Heart left ventricle (tissue), 16 donors: ENCODE measurements around the gene PDE7B. TPM values are rescaled to one million over a fixed set of nuclear protein-coding genes. Genes with fewer than 3 reads are reported as not detected.

Source experiments
- ATAC-seq, 4 donors: fragments of 200-7000 bp; cut with Tn5 transposase; one replicate each; pipeline ENCODE4 v1.9.1; 2020 to 2022; ENCODE audit warnings: moderate library complexity in 4 of 4, mild to moderate bottlenecking in 3 of 4, moderate number of reproducible peaks in 1 of 4
- DNase-seq, 5 donors: peaks; one replicate each; pipeline ENCODE4 v3.0.0-alpha.2; 2020
- H3K27ac ChIP-seq, 12 donors: fragments of 200-600 bp; sonication (generic) in 4 of 12; one replicate each; pipeline versions ENCODE4 v1.5.0 to v1.8.0; 2016 to 2022; ENCODE audit warnings: mild to moderate bottlenecking in 2 of 12
- H3K27me3 ChIP-seq, 9 donors: fragments of 200-600 bp; sonication (generic) in 2 of 9; one replicate each; pipeline versions ENCODE4 v1.5.1 to v1.8.0; 2016 to 2022; ENCODE audit warnings: mild to moderate bottlenecking in 3 of 9
- H3K36me3 ChIP-seq, 9 donors: fragments of 200-600 bp; sonication (generic) in 2 of 9; one replicate each; pipeline versions ENCODE4 v1.5.0 to v1.8.0; 2018 to 2022; ENCODE audit warnings: mild to moderate bottlenecking in 2 of 9
- H3K4me1 ChIP-seq, 12 donors: fragments of 200-600 bp; sonication (generic) in 4 of 12; one replicate each; pipeline versions ENCODE4 v1.5.0 to v1.8.0; 2016 to 2022; ENCODE audit warnings: mild to moderate bottlenecking in 3 of 12
- H3K4me3 ChIP-seq, 12 donors: fragments of 200-600 bp; sonication (generic) in 4 of 12; one replicate each; pipeline versions ENCODE4 v1.5.0 to v1.8.0; 2017 to 2022; ENCODE audit warnings: mild to moderate bottlenecking in 9 of 12, moderate library complexity in 4 of 12
- H3K9me3 ChIP-seq, 12 donors: fragments of 200-600 bp; sonication (generic) in 4 of 12; one replicate each; pipeline versions ENCODE4 v1.5.0 to v1.8.0; 2016 to 2022; ENCODE audit warnings: mild to moderate bottlenecking in 1 of 12
- CTCF ChIP-seq, 12 donors: fragments of 200-600 bp; sonication (generic) in 4 of 12; IDR thresholded peaks; one replicate each; pipeline versions ENCODE4 v1.5.0 to v1.8.0; 2018 to 2022; ENCODE audit warnings: antibody characterized with exemption in 12 of 12, mild to moderate bottlenecking in 5 of 12
- POLR2A ChIP-seq, 2 donors: fragments of 450-650 bp; IDR thresholded peaks; one replicate each; pipeline ENCODE4 v1.6.1; 2017; ENCODE audit warnings: antibody characterized with exemption in 2 of 2, mild to moderate bottlenecking in 2 of 2, moderate library complexity in 2 of 2
- WGBS, 4 donors: extraction: QIAGEN DNeasy Blood & Tissue Kit in 2 of 4; methylation state at CpG; one replicate each; pipeline versions ENCODE4 v1.1.5 to v1.1.7; 2013 to 2018; 5-methylcytosine and 5-hydroxymethylcytosine counted together
- intact Hi-C, 10 donors: fragments of 100-400 bp; cut with DNase I; formaldehyde crosslinking; loops; one replicate each; pipeline versions ENCODE4 v1.11.1 to v1.14.2; 2022
- polyA plus RNA-seq, 2 donors: library from polyadenylated mRNA; stranded (reverse); fragments of 200-250 nt; gene quantifications; one replicate each; pipeline ENCODE4 v1.2.3, GENCODE V29; 2013
- total RNA-seq, 9 donors: library from RNA; depleted of rRNA in 2 of 9; stranded (reverse); fragments of >200 nt in 2 of 9; fragmentation: NEBNext Ultra II Directional in 3 of 9; extraction: Animal tissue kit (Norgen Biotek cat#: 25700) in 3 of 9; gene quantifications; one replicate each; pipeline versions ENCODE4 v1.1.0 to v1.2.4, GENCODE V29; 2016 to 2023
- donor health status: ischemic (EF 13 %, LVEDD 7.1; RV severe dilation, severe dysfunction).
- donor health status: healthy with polysubstance abuse.
- donor health status: DM: no; HTN: yes; CAD: no.
- donor health status: DM: no; HTN: no; CAD: no.
- donor health status: ischemic (EF 25% LVEDD 6.9; RV normal size, moderate dysfunction).
- donor health status: ischemic (EF 25% LVEDD 5.7; RV mildly dilated, moderate dysfunction).
- donor health status: healthy.
- donor health status: DM: yes; HTN: yes; CAD: no.
- donor health status: ischemic (EF 35%, LVEDD 5.7; RV mildly dilated, moderate dysfunction).
- donor health status: nonischemic (EF 11% LVEDD 7.7; RV severe dilation, severe dysfunction).
- donor health status: DM: yes; HTN: yes; CAD: no.
- donor health status: PGD.
- donor health status: ischemic (EF 29% LVEDD 5.4; RV normal size, mild dysfunction).
- donor health status: nonischemic (EF 23%, LVEDD 6.1; RV moderate dilation, normal function).

Gene PDE7B
- total and polyA plus RNA-seq, 11 donors: 4.4 to 29.1 (median 9.0) TPM

GRCh38 chr6:135815216-135815615, 36.3 kb upstream of the PDE7B start:
- no peaks in the 10 kb centered on the region for H3K36me3 ChIP-seq
- no peak overlapping the region for H3K4me3 ChIP-seq
- ATAC-seq (no peak), DNase-seq (no peak)
- peaks cover 0 to 10% (median 0%) of the 10 kb centered on the region in 9 donors for H3K27me3 ChIP-seq
- intact Hi-C loops: no loop called here
- TF ChIP-seq POLR2A (IDR thresholded peaks at IDR 0.05) (no peak), CTCF (IDR thresholded peaks at IDR 0.05) (no peak)
- no peak overlapping the region for H3K27ac ChIP-seq
- WGBS, 4 donors: 85 to 90% (median 88%) methylated on average over 4 of the region's 4 CpGs
- peaks cover 0 to 24% (median 16%) of the 10 kb centered on the region in 12 donors for H3K4me1 ChIP-seq
- no peaks in the 10 kb centered on the region for H3K9me3 ChIP-seq

- H3K27ac ChIP-seq: no peak overlapping the region
- 94 to 98% (median 96%) methylated on average over 2 of the region's 2 CpGs for WGBS, 4 donors
These were observed 34.5 kb upstream of the PDE7B start for GRCh38 chr6:135817035-135817434.

GRCh38 chr6:135819665-135820064, 31.8 kb upstream of the PDE7B start:
- no peaks in the 10 kb centered on the region for H3K9me3 ChIP-seq
- intact Hi-C loops: no loop called here
- no peak for DNase-seq

More at GRCh38 chr6:135817035-135817434, 34.5 kb upstream of the PDE7B start:
- ATAC-seq (no peak), DNase-seq (no peak)
- H3K4me3 ChIP-seq: no peak overlapping the region
- intact Hi-C loops: no loop called here
- peaks cover 0 to 9% (median 4%) of the 10 kb centered on the region in 12 donors for H3K4me1 ChIP-seq
- TF ChIP-seq POLR2A (IDR thresholded peaks at IDR 0.05): no peak
- TF ChIP-seq CTCF (IDR thresholded peaks at IDR 0.05): no peak
- H3K36me3 ChIP-seq: no peaks in the 10 kb centered on the region
- no peaks in the 10 kb centered on the region for H3K9me3 ChIP-seq
- peaks cover 0 to 10% (median 0%) of the 10 kb centered on the region in 9 donors for H3K27me3 ChIP-seq

GRCh38 chr6:135820340-135820739, 31.2 kb upstream of the PDE7B start:
- intact Hi-C loops: no loop called here
- ATAC-seq (peak in 2 of 4 donors; percentile 39 to 64), DNase-seq (peak in 4 of 5 donors; percentile 32 to 56 (median 36))
- peaks cover 0 to 10% (median 0%) of the 10 kb centered on the region in 9 donors for H3K27me3 ChIP-seq
- peaks cover 0 to 4% (median 0%) of the 10 kb centered on the region in 12 donors for H3K4me1 ChIP-seq
- no peaks in the 10 kb centered on the region for H3K9me3 ChIP-seq
- H3K4me3 ChIP-seq: no peak overlapping the region
- no peaks in the 10 kb centered on the region for H3K36me3 ChIP-seq
- H3K27ac ChIP-seq: peak overlapping the region in 1 of 12 donors; percentile 37
- no peak for TF ChIP-seq CTCF (IDR thresholded peaks at IDR 0.05)
- no peak for TF ChIP-seq POLR2A (IDR thresholded peaks at IDR 0.05)
- WGBS, 4 donors: 62 to 81% (median 76%) methylated on average over 6 of the region's 6 CpGs

More at GRCh38 chr6:135819665-135820064, 31.8 kb upstream of the PDE7B start:
- no peak overlapping the region for H3K27ac ChIP-seq
- no peak for ATAC-seq
- peaks cover 0 to 4% (median 0%) of the 10 kb centered on the region in 12 donors for H3K4me1 ChIP-seq
- H3K36me3 ChIP-seq: no peaks in the 10 kb centered on the region
- WGBS, 4 donors: 91 to 95% (median 93%) methylated on average over 2 of the region's 2 CpGs
- peaks cover 0 to 10% (median 0%) of the 10 kb centered on the region in 9 donors for H3K27me3 ChIP-seq
- H3K4me3 ChIP-seq: no peak overlapping the region
- TF ChIP-seq POLR2A (IDR thresholded peaks at IDR 0.05) (no peak), CTCF (IDR thresholded peaks at IDR 0.05) (no peak)
